ENCODE measurements around the gene SULF2. TPM values are rescaled to one million over a fixed set of nuclear protein-coding genes. Genes with fewer than 3 reads are reported as not detected.

Gene SULF2
- total RNA-seq, 2 experiments from 2014 or later, result 0.17 to 0.34 TPM

- Mint-ChIP-seq H3K36me3 (peaks cover 54% of the 10 kb centered on the region), H3K4me3 (no peak overlapping the region), H3K27me3 (no peaks in the 10 kb centered on the region), H3K4me1 (ENCODE audit: low read depth) (no peaks in the 10 kb centered on the region), H3K27ac (no peak overlapping the region), H3K9me3 (no peaks in the 10 kb centered on the region)
- POLR2A ChIA-PET, result no interaction called here
- CTCF ChIA-PET, result interaction anchor here (1.3 kb wide), 1 partner anchor 21 kb away, joined by 8 read pairs; no protein-coding TSS in a partner anchor
- intact Hi-C loops (cut with micrococcal nuclease), result no loop called here
- DNase-seq, result no peak
Observed at GRCh38 chr20:47642624-47643023, 142.7 kb downstream of the SULF2 start.

- Mint-ChIP-seq H3K9me3 (no peaks in the 10 kb centered on the region), H3K4me3 (no peak overlapping the region), H3K27ac (no peak overlapping the region), H3K27me3 (no peaks in the 10 kb centered on the region), H3K4me1 (ENCODE audit: low read depth) (no peaks in the 10 kb centered on the region), H3K36me3 (peaks cover 59% of the 10 kb centered on the region)
- CTCF ChIA-PET, result interaction anchor here (1.3 kb wide), 1 partner anchor 22 kb away, joined by 8 read pairs; no protein-coding TSS in a partner anchor
- intact Hi-C loops (cut with micrococcal nuclease), result no loop called here
- DNase-seq, result no peak
- POLR2A ChIA-PET, result no interaction called here
Observed at GRCh38 chr20:47642118-47642517, 143.2 kb downstream of the SULF2 start.

GRCh38 chr20:47638851-47639250, 146.4 kb downstream of the SULF2 start:
- H3K4me3 Mint-ChIP-seq, result no peak overlapping the region
- peaks cover 59% of the 10 kb centered on the region for H3K36me3 Mint-ChIP-seq
- ChIA-PET CTCF (no interaction called here), POLR2A (no interaction called here)
- no peaks in the 10 kb centered on the region for H3K4me1 Mint-ChIP-seq (ENCODE audit: low read depth)
- DNase-seq, result no peak
- no peaks in the 10 kb centered on the region for H3K27me3 Mint-ChIP-seq
- intact Hi-C loops (cut with micrococcal nuclease), result no loop called here
- H3K9me3 Mint-ChIP-seq, result no peaks in the 10 kb centered on the region
- no peak overlapping the region for H3K27ac Mint-ChIP-seq

- Mint-ChIP-seq H3K27ac (no peak overlapping the region), H3K9me3 (no peaks in the 10 kb centered on the region), H3K4me1 (ENCODE audit: low read depth) (no peaks in the 10 kb centered on the region), H3K27me3 (no peaks in the 10 kb centered on the region), H3K4me3 (no peak overlapping the region), H3K36me3 (peaks cover 56% of the 10 kb centered on the region)
- CTCF ChIA-PET, result no interaction called here
- DNase-seq, result no peak
- intact Hi-C loops (cut with micrococcal nuclease), result no loop called here
- POLR2A ChIA-PET, result no interaction called here
Observed at GRCh38 chr20:47635256-47635655, 150.0 kb downstream of the SULF2 start.

- Mint-ChIP-seq H3K4me1 (ENCODE audit: low read depth) (no peaks in the 10 kb centered on the region), H3K27me3 (no peaks in the 10 kb centered on the region), H3K27ac (peak overlapping the region; percentile 4), H3K36me3 (peaks cover 53% of the 10 kb centered on the region), H3K4me3 (no peak overlapping the region), H3K9me3 (no peaks in the 10 kb centered on the region)
- ChIA-PET POLR2A (interaction anchor here (0.5 kb wide), 1 partner anchor 276 kb away, joined by 4 read pairs; no protein-coding TSS in a partner anchor), CTCF (interaction anchor here (0.6 to 1.4 kb wide), 2 partner anchors 10 to 16 kb away, joined by 3 read pairs; no protein-coding TSS in a partner anchor)
- no peak for DNase-seq
- intact Hi-C loops (cut with micrococcal nuclease), result no loop called here
Observed at GRCh38 chr20:47631078-47631477, 154.2 kb downstream of the SULF2 start.

- Mint-ChIP-seq H3K4me3 (no peak overlapping the region), H3K9me3 (no peaks in the 10 kb centered on the region), H3K4me1 (ENCODE audit: low read depth) (peaks cover 4% of the 10 kb centered on the region), H3K27me3 (no peaks in the 10 kb centered on the region), H3K27ac (no peak overlapping the region), H3K36me3 (peaks cover 52% of the 10 kb centered on the region)
- CTCF ChIA-PET, result interaction anchor here (1.4 kb wide), 1 partner anchor 15 kb away, joined by 3 read pairs; no protein-coding TSS in a partner anchor
- DNase-seq, result no peak
- intact Hi-C loops (cut with micrococcal nuclease), result no loop called here
- POLR2A ChIA-PET, result interaction anchor here (0.7 kb wide), 1 partner anchor 20 kb away, joined by 3 read pairs; no protein-coding TSS in a partner anchor
Observed at GRCh38 chr20:47629907-47630306, 155.4 kb downstream of the SULF2 start.

- intact Hi-C loops (cut with micrococcal nuclease), result no loop called here
- Mint-ChIP-seq H3K27me3 (no peaks in the 10 kb centered on the region), H3K27ac (peak overlapping the region; percentile 2), H3K4me3 (no peak overlapping the region), H3K9me3 (no peaks in the 10 kb centered on the region), H3K4me1 (ENCODE audit: low read depth) (peaks cover 8% of the 10 kb centered on the region), H3K36me3 (peaks cover 48% of the 10 kb centered on the region)
- POLR2A ChIA-PET, result no interaction called here
- CTCF ChIA-PET, result interaction anchor here (0.7 kb wide), 1 partner anchor 51 kb away, joined by 3 read pairs; no protein-coding TSS in a partner anchor
- DNase-seq, result no peak
Observed at GRCh38 chr20:47627540-47627939, 157.7 kb downstream of the SULF2 start.

- POLR2A ChIA-PET, result interaction anchor here (1.5 kb wide), 1 partner anchor 121 kb away, joined by 3 read pairs; the partner anchor contains the start of gene NCOA3
- H3K27ac Mint-ChIP-seq, result no peak overlapping the region
- H3K36me3 Mint-ChIP-seq, result peaks cover 40% of the 10 kb centered on the region
Observed at GRCh38 chr20:47623206-47623605, 162.1 kb downstream of the SULF2 start.

GRCh38 chr20:47622118-47622665, 163.1 kb downstream of the SULF2 start:
- Mint-ChIP-seq H3K9me3 (no peaks in the 10 kb centered on the region), H3K4me3 (no peak overlapping the region), H3K27ac (peak overlapping the region; percentile 59), H3K27me3 (no peaks in the 10 kb centered on the region), H3K36me3 (peaks cover 31% of the 10 kb centered on the region), H3K4me1 (ENCODE audit: low read depth) (peaks cover 26% of the 10 kb centered on the region)
- ChIA-PET CTCF (interaction anchor here (0.7 to 3.7 kb wide), 9 partner anchors 45 to 350 kb away, joined by 3 to 60 read pairs (median 11); partner anchors contain the start of gene NCOA3), POLR2A (no interaction called here)
- intact Hi-C loops (cut with micrococcal nuclease), result no loop called here
- DNase-seq, result no peak

More at GRCh38 chr20:47623206-47623605, 162.1 kb downstream of the SULF2 start:
- DNase-seq, result no peak
- Mint-ChIP-seq H3K4me1 (ENCODE audit: low read depth) (peaks cover 22% of the 10 kb centered on the region), H3K4me3 (no peak overlapping the region), H3K9me3 (no peaks in the 10 kb centered on the region), H3K27me3 (no peaks in the 10 kb centered on the region)
- intact Hi-C loops (cut with micrococcal nuclease), result no loop called here
- CTCF ChIA-PET, result interaction anchor here (0.6 to 3.0 kb wide), 6 partner anchors 62 to 425 kb away, joined by 3 to 36 read pairs (median 5); no protein-coding TSS in a partner anchor

GRCh38 chr20:47620808-47621805, 164.2 kb downstream of the SULF2 start:
- intact Hi-C loops (cut with micrococcal nuclease), result loop anchor here (1.0 to 2.0 kb wide), 2 partner anchors 236 to 347 kb away; no protein-coding TSS in a partner anchor
- peaks cover 23% of the 10 kb centered on the region for H3K36me3 Mint-ChIP-seq
- no peak overlapping the region for H3K4me3 Mint-ChIP-seq
- ChIA-PET CTCF (interaction anchor here (0.6 to 3.7 kb wide), 34 partner anchors 9 to 416 kb away, joined by 3 to 60 read pairs (median 3); partner anchors contain the start of genes NCOA3 and ZMYND8), POLR2A (interaction anchor here (0.6 to 0.8 kb wide), 3 partner anchors 49 to 348 kb away, joined by 3 read pairs; no protein-coding TSS in a partner anchor)
- no peak for DNase-seq
- H3K27me3 Mint-ChIP-seq, result no peaks in the 10 kb centered on the region
- H3K9me3 Mint-ChIP-seq, result no peaks in the 10 kb centered on the region
- H3K27ac Mint-ChIP-seq, result peak overlapping the region; percentile 11
- H3K4me1 Mint-ChIP-seq (ENCODE audit: low read depth), result peaks cover 33% of the 10 kb centered on the region

GRCh38 chr20:47618479-47618878, 166.8 kb downstream of the SULF2 start:
- H3K27me3 Mint-ChIP-seq, result no peaks in the 10 kb centered on the region
- peak overlapping the region; percentile 65 for H3K27ac Mint-ChIP-seq
- no peak for DNase-seq
- peaks cover 40% of the 10 kb centered on the region for H3K4me1 Mint-ChIP-seq (ENCODE audit: low read depth)
- H3K36me3 Mint-ChIP-seq, result peaks cover 15% of the 10 kb centered on the region
- no peaks in the 10 kb centered on the region for H3K9me3 Mint-ChIP-seq
- no peak overlapping the region for H3K4me3 Mint-ChIP-seq
- ChIA-PET POLR2A (no interaction called here), CTCF (interaction anchor here (1.6 to 3.7 kb wide), 2 partner anchors 234 to 346 kb away, joined by 6 to 60 read pairs; no protein-coding TSS in a partner anchor)
- intact Hi-C loops (cut with micrococcal nuclease), result no loop called here
